ENCODE results near the gene CCDC85C.

Gene CCDC85C

DNA sequence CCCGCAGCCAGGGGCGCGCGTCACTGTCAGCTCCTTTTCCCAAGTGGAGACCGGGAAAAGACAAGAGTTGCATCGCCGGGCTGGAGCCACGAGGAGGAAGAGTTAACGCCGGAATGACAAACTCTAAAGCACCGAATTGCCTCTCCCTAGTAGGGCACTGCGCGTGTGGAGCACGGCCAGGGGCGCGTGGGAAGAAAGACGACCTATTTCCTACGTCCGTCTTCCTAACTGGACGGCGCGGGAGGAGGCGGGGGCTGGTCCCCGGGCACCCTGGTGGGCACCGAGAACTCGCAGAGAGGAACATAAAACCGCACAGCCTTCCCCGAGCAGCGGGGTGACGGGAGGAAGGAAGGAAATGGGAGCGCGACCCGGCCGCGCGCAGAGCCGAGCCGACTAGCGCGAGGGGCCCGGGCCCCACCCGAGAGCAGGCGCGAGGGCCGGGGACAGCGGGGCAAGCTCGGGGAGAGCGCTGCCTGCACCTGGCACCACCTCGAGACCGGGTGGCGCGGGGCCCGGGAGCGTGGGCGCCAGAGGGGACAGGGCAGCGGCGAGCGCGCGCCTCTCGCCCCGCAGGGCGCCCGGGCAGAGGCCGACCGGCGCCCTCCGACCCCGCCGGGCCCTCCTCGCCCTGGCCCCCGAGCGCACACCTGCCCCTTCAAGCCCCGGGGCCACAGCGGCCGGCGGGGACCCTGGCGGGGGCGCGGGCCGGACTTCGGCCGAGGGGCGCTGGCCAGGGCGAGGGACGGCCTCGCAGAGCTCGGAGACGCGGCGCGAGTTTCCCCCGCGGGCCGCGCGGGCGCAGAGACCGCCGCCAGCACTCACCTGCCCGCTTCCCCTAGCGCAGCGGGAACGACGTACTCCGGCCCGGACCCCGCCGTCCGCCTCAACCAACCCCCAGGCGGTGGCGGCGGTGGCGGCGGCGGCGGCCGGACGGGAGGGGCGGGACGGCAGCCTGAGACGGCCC, 123.8 kb downstream of the CCDC85C start, which contains the start of gene SETD3:
Gene SETD3 (minus strand): TSS at position 954 of the 964 bp plus-strand sequence. CDS start 15,054 bp downstream, outside the sequence.
- Histone ChIP-seq H3K9ac (ENCODE audit: low read length) (peak within 1 kb of the TSS; percentile 87), H4K20me1 (ENCODE audit: insufficient read depth, low read length) (peaks cover 65% of the 10 kb centered on the region), H3K4me2 (ENCODE audit: low read length) (peak within 1 kb of the TSS; percentile 95), H3K4me3 (ENCODE audit: low read length) (peak within 1 kb of the TSS; percentile 97), H3K27me3 (ENCODE audit: low read depth, low read length) (no peaks in the 10 kb centered on the region), H3K79me2 (ENCODE audit: low read length) (peaks cover 89% of the 10 kb centered on the region), H3K9me3 (ENCODE audit: insufficient read depth, low read length) (no peaks in the 10 kb centered on the region), H3K36me3 (replicated peaks; ENCODE audit: low read depth, low read length) (no peaks in the 10 kb centered on the region), H3K4me1 (ENCODE audit: low read length) (peaks cover 21% of the 10 kb centered on the region), H2AFZ (ENCODE audit: low read depth, low read length) (peak within 1 kb of the TSS; percentile 16; the same call in 1 of the 2 replicates), H3K27ac (ENCODE audit: low read length) (peak within 1 kb of the TSS; percentile 32)
- TF ChIP-seq, protein P1, sequence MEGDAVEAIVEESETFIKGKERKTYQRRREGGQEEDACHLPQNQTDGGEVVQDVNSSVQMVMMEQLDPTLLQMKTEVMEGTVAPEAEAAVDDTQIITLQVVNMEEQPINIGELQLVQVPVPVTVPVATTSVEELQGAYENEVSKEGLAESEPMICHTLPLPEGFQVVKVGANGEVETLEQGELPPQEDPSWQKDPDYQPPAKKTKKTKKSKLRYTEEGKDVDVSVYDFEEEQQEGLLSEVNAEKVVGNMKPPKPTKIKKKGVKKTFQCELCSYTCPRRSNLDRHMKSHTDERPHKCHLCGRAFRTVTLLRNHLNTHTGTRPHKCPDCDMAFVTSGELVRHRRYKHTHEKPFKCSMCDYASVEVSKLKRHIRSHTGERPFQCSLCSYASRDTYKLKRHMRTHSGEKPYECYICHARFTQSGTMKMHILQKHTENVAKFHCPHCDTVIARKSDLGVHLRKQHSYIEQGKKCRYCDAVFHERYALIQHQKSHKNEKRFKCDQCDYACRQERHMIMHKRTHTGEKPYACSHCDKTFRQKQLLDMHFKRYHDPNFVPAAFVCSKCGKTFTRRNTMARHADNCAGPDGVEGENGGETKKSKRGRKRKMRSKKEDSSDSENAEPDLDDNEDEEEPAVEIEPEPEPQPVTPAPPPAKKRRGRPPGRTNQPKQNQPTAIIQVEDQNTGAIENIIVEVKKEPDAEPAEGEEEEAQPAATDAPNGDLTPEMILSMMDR (IDR thresholded peaks at IDR 0.05; ENCODE audit: low read depth, low read length) = no peak
- no peak for TF ChIP-seq EZH2phosphoT487 (IDR thresholded peaks at IDR 0.05; ENCODE audit: low read depth)

DNA sequence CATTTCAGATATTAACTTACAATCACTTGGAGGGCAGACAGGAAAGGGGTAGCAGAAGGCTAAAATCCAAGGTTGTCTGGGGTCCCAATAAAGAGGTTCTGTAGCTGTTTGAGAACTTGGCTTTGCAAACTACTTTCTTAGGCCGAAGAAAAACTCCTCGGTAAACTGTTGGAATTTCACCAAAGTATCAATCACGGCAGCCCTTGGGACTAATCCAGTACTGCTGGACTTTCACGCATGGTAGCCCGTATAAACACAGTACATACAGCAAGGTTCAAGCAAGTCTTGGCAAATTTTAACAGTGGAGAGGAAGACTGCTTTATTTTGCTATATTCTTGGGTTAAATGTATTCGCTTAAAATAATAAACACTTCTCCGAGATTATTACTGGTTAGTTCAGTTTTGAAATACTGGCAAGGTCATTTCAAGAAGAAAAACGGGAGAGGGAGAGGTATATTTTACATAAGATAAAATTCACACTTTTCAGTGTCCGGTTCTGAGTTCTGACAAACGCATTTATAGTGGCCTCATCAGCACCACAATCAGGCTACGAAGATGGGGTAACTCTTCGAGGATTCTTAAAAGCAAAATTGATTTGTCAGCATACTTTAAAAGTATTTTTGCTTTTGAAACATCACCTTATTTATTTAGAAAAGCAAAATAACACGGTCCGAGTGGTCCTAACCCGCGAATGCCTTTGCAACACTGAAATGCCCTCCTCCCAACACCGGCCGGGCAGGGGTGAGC, 124.7 kb downstream of the CCDC85C start:
- H3K4me3 ChIP-seq (ENCODE audit: low read length) = peak overlapping the region; percentile 87
- H2AFZ ChIP-seq (ENCODE audit: low read depth, low read length) = no peak overlapping the region
- peak overlapping the region; percentile 88 for H3K4me2 ChIP-seq (ENCODE audit: low read length)
- H4K20me1 ChIP-seq (ENCODE audit: insufficient read depth, low read length) = peaks cover 56% of the 10 kb centered on the region
- H3K79me2 ChIP-seq (ENCODE audit: low read length) = peaks cover 89% of the 10 kb centered on the region
- no peak overlapping the region for H3K27ac ChIP-seq (ENCODE audit: low read length)
- no peak for TF ChIP-seq EZH2phosphoT487 (IDR thresholded peaks at IDR 0.05; ENCODE audit: low read depth)
- TF ChIP-seq, protein P1 (IDR thresholded peaks at IDR 0.05; ENCODE audit: low read depth, low read length) = no peak
- H3K27me3 ChIP-seq (ENCODE audit: low read depth, low read length) = no peaks in the 10 kb centered on the region
- H3K4me1 ChIP-seq (ENCODE audit: low read length) = peaks cover 21% of the 10 kb centered on the region
- peak overlapping the region; percentile 69 for H3K9ac ChIP-seq (ENCODE audit: low read length)
- no peaks in the 10 kb centered on the region for H3K36me3 ChIP-seq (replicated peaks; ENCODE audit: low read depth, low read length)
- no peaks in the 10 kb centered on the region for H3K9me3 ChIP-seq (ENCODE audit: insufficient read depth, low read length)

DNA sequence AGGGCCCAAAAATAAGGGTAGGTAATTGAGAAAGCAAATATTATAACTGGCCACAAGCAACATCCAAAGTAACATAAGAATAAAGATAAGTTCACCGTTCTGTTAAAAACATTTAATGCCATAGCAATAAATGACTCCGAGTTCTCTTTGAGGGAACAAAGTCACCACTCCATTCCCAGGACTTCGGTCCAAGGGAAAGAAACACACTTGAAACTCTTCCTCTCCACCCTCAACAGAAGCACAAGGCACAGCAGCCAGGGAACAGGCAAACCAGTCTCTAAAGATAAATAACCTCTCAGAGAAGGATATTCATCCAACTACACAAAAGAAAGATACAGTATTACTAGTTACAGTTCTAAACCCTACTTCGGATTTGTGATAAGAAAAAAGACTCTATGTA, 125.9 kb downstream of the CCDC85C start:
- peaks cover 19% of the 10 kb centered on the region for H3K4me1 ChIP-seq (ENCODE audit: low read length)
- H3K9me3 ChIP-seq (ENCODE audit: insufficient read depth, low read length) = no peaks in the 10 kb centered on the region
- no peak overlapping the region for H3K4me3 ChIP-seq (ENCODE audit: low read length)
- H3K79me2 ChIP-seq (ENCODE audit: low read length) = peaks cover 89% of the 10 kb centered on the region
- H4K20me1 ChIP-seq (ENCODE audit: insufficient read depth, low read length) = peaks cover 44% of the 10 kb centered on the region
- H3K9ac ChIP-seq (ENCODE audit: low read length) = no peak overlapping the region
- no peaks in the 10 kb centered on the region for H3K27me3 ChIP-seq (ENCODE audit: low read depth, low read length)
- TF ChIP-seq EZH2phosphoT487 (IDR thresholded peaks at IDR 0.05; ENCODE audit: low read depth) = no peak
- TF ChIP-seq, protein P1 (IDR thresholded peaks at IDR 0.05; ENCODE audit: low read depth, low read length) = no peak
- no peak overlapping the region for H3K4me2 ChIP-seq (ENCODE audit: low read length)
- no peaks in the 10 kb centered on the region for H3K36me3 ChIP-seq (replicated peaks; ENCODE audit: low read depth, low read length)
- no peak overlapping the region for H2AFZ ChIP-seq (ENCODE audit: low read depth, low read length)
- H3K27ac ChIP-seq (ENCODE audit: low read length) = no peak overlapping the region

DNA sequence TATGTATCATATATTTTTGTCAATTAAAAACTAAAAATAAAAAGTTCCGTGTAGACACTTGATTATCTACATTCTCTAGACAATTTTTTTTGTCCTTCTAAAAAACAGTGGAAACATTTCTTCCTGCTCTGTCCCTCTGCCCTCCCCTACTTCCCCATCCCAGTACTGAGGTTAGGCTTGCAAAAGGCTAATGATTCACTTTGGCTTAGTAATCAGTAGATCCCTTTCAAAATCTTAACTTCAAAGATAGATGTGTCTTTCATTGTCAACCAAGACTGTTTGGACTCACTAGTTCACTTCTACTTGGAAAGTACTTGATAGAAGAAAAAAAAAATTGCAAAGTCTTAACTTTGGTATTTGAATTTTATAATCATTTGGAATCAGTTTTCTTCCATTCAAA, 127.1 kb downstream of the CCDC85C start:
- Histone ChIP-seq H3K27ac (ENCODE audit: low read length) (no peak overlapping the region), H2AFZ (ENCODE audit: low read depth, low read length) (no peak overlapping the region), H3K9me3 (ENCODE audit: insufficient read depth, low read length) (no peaks in the 10 kb centered on the region), H3K4me2 (ENCODE audit: low read length) (no peak overlapping the region), H3K4me1 (ENCODE audit: low read length) (peaks cover 9% of the 10 kb centered on the region), H3K27me3 (ENCODE audit: low read depth, low read length) (no peaks in the 10 kb centered on the region), H3K9ac (ENCODE audit: low read length) (no peak overlapping the region), H4K20me1 (ENCODE audit: insufficient read depth, low read length) (peaks cover 35% of the 10 kb centered on the region), H3K79me2 (ENCODE audit: low read length) (peaks cover 88% of the 10 kb centered on the region), H3K4me3 (ENCODE audit: low read length) (no peak overlapping the region), H3K36me3 (replicated peaks; ENCODE audit: low read depth, low read length) (no peaks in the 10 kb centered on the region)
- TF ChIP-seq EZH2phosphoT487 (IDR thresholded peaks at IDR 0.05; ENCODE audit: low read depth) = no peak
- TF ChIP-seq, protein P1 (IDR thresholded peaks at IDR 0.05; ENCODE audit: low read depth, low read length) = no peak
